Measurements from ENCODE around the gene FAM153A.
A peak's percentile ranks its signal among the peaks of the same experiment; 100 is the strongest.
"Not testable (repeated sequence)": the region's sequence is repeated elsewhere in the genome, so short reads cannot be mapped to it uniquely, and the experiment has no call there.

The FAM153A gene

GRCh38 chr5:177694518-177694835, 88.2 kb downstream of the FAM153A start:
- H3K79me2 ChIP-seq (ENCODE audit: control insufficient read depth, insufficient read depth, low read length); H3K4me1 ChIP-seq (ENCODE audit: control insufficient read depth, low read depth, low read length); H3K36me3 ChIP-seq (ENCODE audit: control insufficient read depth, insufficient read depth, low read length); H3K23ac ChIP-seq (ENCODE audit: low read length); H3K56ac ChIP-seq (ENCODE audit: low read length); H4K5ac ChIP-seq (ENCODE audit: low read length); H2BK120ac ChIP-seq (ENCODE audit: low read depth, low read length); H3K4me3 ChIP-seq (ENCODE audit: low read length); H2BK15ac ChIP-seq (replicated peaks; ENCODE audit: low read depth); H3K79me1 ChIP-seq (ENCODE audit: low read length); H2AK5ac ChIP-seq (ENCODE audit: low read length); H3K4ac ChIP-seq (ENCODE audit: low read depth, low read length); H3K18ac ChIP-seq (ENCODE audit: low read length); H2BK5ac ChIP-seq (ENCODE audit: low read length); H4K8ac ChIP-seq (ENCODE audit: low read depth, low read length); H3K27ac ChIP-seq (ENCODE audit: low read depth, low read length); H3K27me3 ChIP-seq (ENCODE audit: insufficient read depth, low read length, poor library complexity); DNase-seq; H3K4me2 ChIP-seq (ENCODE audit: low read length); H3K9ac ChIP-seq (ENCODE audit: low read length): not testable (repeated sequence)
- WGBS (ENCODE audit: extremely low coverage, insufficient coverage, low lambda C conversion rate) = no CpG with 5 or more reads among the region's 2 CpGs

- not testable (repeated sequence) for H3K4ac ChIP-seq (ENCODE audit: low read depth, low read length); H2BK15ac ChIP-seq (replicated peaks; ENCODE audit: low read depth); H3K56ac ChIP-seq (ENCODE audit: low read length); H3K36me3 ChIP-seq (ENCODE audit: control insufficient read depth, insufficient read depth, low read length); H2BK120ac ChIP-seq (ENCODE audit: low read depth, low read length); DNase-seq; H4K5ac ChIP-seq (ENCODE audit: low read length); H3K79me2 ChIP-seq (ENCODE audit: control insufficient read depth, insufficient read depth, low read length); H3K79me1 ChIP-seq (ENCODE audit: low read length); H3K9ac ChIP-seq (ENCODE audit: low read length); H3K4me3 ChIP-seq (ENCODE audit: low read length); H3K23ac ChIP-seq (ENCODE audit: low read length); H3K18ac ChIP-seq (ENCODE audit: low read length); H3K4me1 ChIP-seq (ENCODE audit: control insufficient read depth, low read depth, low read length); H4K8ac ChIP-seq (ENCODE audit: low read depth, low read length); H2AK5ac ChIP-seq (ENCODE audit: low read length); H3K27ac ChIP-seq (ENCODE audit: low read depth, low read length); H3K4me2 ChIP-seq (ENCODE audit: low read length); H3K27me3 ChIP-seq (ENCODE audit: insufficient read depth, low read length, poor library complexity); H2BK5ac ChIP-seq (ENCODE audit: low read length)
- WGBS (ENCODE audit: extremely low coverage, insufficient coverage, low lambda C conversion rate) = no CpG with 5 or more reads among the region's 8 CpGs
These were observed 88.8 kb downstream of the FAM153A start for GRCh38 chr5:177693671-177694517.

- not testable (repeated sequence) for H3K27ac ChIP-seq (ENCODE audit: low read depth, low read length); H4K5ac ChIP-seq (ENCODE audit: low read length); H3K4me1 ChIP-seq (ENCODE audit: control insufficient read depth, low read depth, low read length); H3K9ac ChIP-seq (ENCODE audit: low read length); H3K36me3 ChIP-seq (ENCODE audit: control insufficient read depth, insufficient read depth, low read length); H3K4me3 ChIP-seq (ENCODE audit: low read length); H2BK5ac ChIP-seq (ENCODE audit: low read length); H3K27me3 ChIP-seq (ENCODE audit: insufficient read depth, low read length, poor library complexity); H2BK15ac ChIP-seq (replicated peaks; ENCODE audit: low read depth); H3K23ac ChIP-seq (ENCODE audit: low read length); H3K4ac ChIP-seq (ENCODE audit: low read depth, low read length); H3K79me2 ChIP-seq (ENCODE audit: control insufficient read depth, insufficient read depth, low read length); H3K79me1 ChIP-seq (ENCODE audit: low read length); H3K18ac ChIP-seq (ENCODE audit: low read length); H3K56ac ChIP-seq (ENCODE audit: low read length); H2BK120ac ChIP-seq (ENCODE audit: low read depth, low read length); H2AK5ac ChIP-seq (ENCODE audit: low read length); H3K4me2 ChIP-seq (ENCODE audit: low read length); H4K8ac ChIP-seq (ENCODE audit: low read depth, low read length)
- WGBS (ENCODE audit: extremely low coverage, insufficient coverage, low lambda C conversion rate) = no CpG with 5 or more reads among the region's 7 CpGs
- peak; percentile 0 for DNase-seq
These were observed 89.7 kb downstream of the FAM153A start for GRCh38 chr5:177692969-177693368.

GRCh38 chr5:177692507-177692906, 90.2 kb downstream of the FAM153A start:
- H3K4ac ChIP-seq (ENCODE audit: low read depth, low read length); H3K36me3 ChIP-seq (ENCODE audit: control insufficient read depth, insufficient read depth, low read length); H3K4me3 ChIP-seq (ENCODE audit: low read length); H3K18ac ChIP-seq (ENCODE audit: low read length); H3K79me2 ChIP-seq (ENCODE audit: control insufficient read depth, insufficient read depth, low read length); H3K4me1 ChIP-seq (ENCODE audit: control insufficient read depth, low read depth, low read length); H3K27me3 ChIP-seq (ENCODE audit: insufficient read depth, low read length, poor library complexity); H3K56ac ChIP-seq (ENCODE audit: low read length); H2BK5ac ChIP-seq (ENCODE audit: low read length); H2AK5ac ChIP-seq (ENCODE audit: low read length); DNase-seq; H3K79me1 ChIP-seq (ENCODE audit: low read length); H4K5ac ChIP-seq (ENCODE audit: low read length); H2BK120ac ChIP-seq (ENCODE audit: low read depth, low read length); H3K4me2 ChIP-seq (ENCODE audit: low read length); H3K9ac ChIP-seq (ENCODE audit: low read length); H4K8ac ChIP-seq (ENCODE audit: low read depth, low read length); H2BK15ac ChIP-seq (replicated peaks; ENCODE audit: low read depth); H3K23ac ChIP-seq (ENCODE audit: low read length); H3K27ac ChIP-seq (ENCODE audit: low read depth, low read length): not testable (repeated sequence)
- WGBS (ENCODE audit: extremely low coverage, insufficient coverage, low lambda C conversion rate) = no CpG with 5 or more reads among the region's 1 CpG

GRCh38 chr5:177689011-177689610, 93.6 kb downstream of the FAM153A start:
- no CpG with 5 or more reads among the region's 12 CpGs for WGBS (ENCODE audit: extremely low coverage, insufficient coverage, low lambda C conversion rate)
- not testable (repeated sequence) for H3K23ac ChIP-seq (ENCODE audit: low read length); H4K5ac ChIP-seq (ENCODE audit: low read length); H3K18ac ChIP-seq (ENCODE audit: low read length); H3K79me2 ChIP-seq (ENCODE audit: control insufficient read depth, insufficient read depth, low read length); H3K79me1 ChIP-seq (ENCODE audit: low read length); H2BK5ac ChIP-seq (ENCODE audit: low read length); H3K56ac ChIP-seq (ENCODE audit: low read length); H2BK15ac ChIP-seq (replicated peaks; ENCODE audit: low read depth); DNase-seq; H3K36me3 ChIP-seq (ENCODE audit: control insufficient read depth, insufficient read depth, low read length); H3K4me3 ChIP-seq (ENCODE audit: low read length); H3K27ac ChIP-seq (ENCODE audit: low read depth, low read length); H3K9ac ChIP-seq (ENCODE audit: low read length); H2BK120ac ChIP-seq (ENCODE audit: low read depth, low read length); H3K27me3 ChIP-seq (ENCODE audit: insufficient read depth, low read length, poor library complexity); H3K4ac ChIP-seq (ENCODE audit: low read depth, low read length); H3K4me1 ChIP-seq (ENCODE audit: control insufficient read depth, low read depth, low read length); H4K8ac ChIP-seq (ENCODE audit: low read depth, low read length); H2AK5ac ChIP-seq (ENCODE audit: low read length); H3K4me2 ChIP-seq (ENCODE audit: low read length)

GRCh38 chr5:177688091-177688490, 94.6 kb downstream of the FAM153A start:
- not testable (repeated sequence) for H2BK120ac ChIP-seq (ENCODE audit: low read depth, low read length); H4K5ac ChIP-seq (ENCODE audit: low read length); H3K4me3 ChIP-seq (ENCODE audit: low read length); H3K36me3 ChIP-seq (ENCODE audit: control insufficient read depth, insufficient read depth, low read length); H4K8ac ChIP-seq (ENCODE audit: low read depth, low read length); H3K4ac ChIP-seq (ENCODE audit: low read depth, low read length); H3K9ac ChIP-seq (ENCODE audit: low read length); H3K4me2 ChIP-seq (ENCODE audit: low read length); H3K56ac ChIP-seq (ENCODE audit: low read length); H2BK15ac ChIP-seq (replicated peaks; ENCODE audit: low read depth); H2BK5ac ChIP-seq (ENCODE audit: low read length); H3K79me1 ChIP-seq (ENCODE audit: low read length); H3K4me1 ChIP-seq (ENCODE audit: control insufficient read depth, low read depth, low read length); H3K27me3 ChIP-seq (ENCODE audit: insufficient read depth, low read length, poor library complexity); H2AK5ac ChIP-seq (ENCODE audit: low read length); DNase-seq; H3K18ac ChIP-seq (ENCODE audit: low read length); H3K23ac ChIP-seq (ENCODE audit: low read length); H3K27ac ChIP-seq (ENCODE audit: low read depth, low read length); H3K79me2 ChIP-seq (ENCODE audit: control insufficient read depth, insufficient read depth, low read length)
- no CpG with 5 or more reads among the region's 32 CpGs for WGBS (ENCODE audit: extremely low coverage, insufficient coverage, low lambda C conversion rate)
